SU-DHL-6 (cell line): ENCODE data around the gene LETM1.

Experiments
- H2AFZ ChIP-seq: fragments of 200-600 bp; sonication (generic); 2 replicates; pipeline ENCODE4 v1.6.1; 2014; ENCODE audit warnings: low read depth, mild to moderate bottlenecking, moderate library complexity, mixed read lengths, antibody characterized with exemption, low read length; ENCODE audit not compliant: severe bottlenecking
- H3F3A ChIP-seq: fragments of 200-600 bp; shearing (Covaris generic); 2 replicates; pipeline ENCODE4 v1.6.0; 2016; ENCODE audit warnings: antibody characterized with exemption, mild to moderate bottlenecking; ENCODE audit not compliant: insufficient read depth
- H3K27ac ChIP-seq: fragments of 200-600 bp; sonication (generic); 2 replicates; pipeline ENCODE4 v1.5.1; 2016; ENCODE audit warnings: low read depth, mild to moderate bottlenecking, low read length, moderate library complexity, mixed read lengths
- H3K27me3 ChIP-seq: fragments of 200-600 bp; sonication (generic), shearing (Covaris generic); 2 replicates; pipeline ENCODE4 v1.6.0; 2014; ENCODE audit warnings: mild to moderate bottlenecking, low read length
- H3K36me3 ChIP-seq: fragments of 200-600 bp; sonication (generic); 2 replicates; pipeline ENCODE4 v1.6.1; 2014; ENCODE audit warnings: mild to moderate bottlenecking, low read length, mixed read lengths
- H3K4me2 ChIP-seq: fragments of 300-600, 200-600 bp; shearing (Covaris generic), sonication (generic); 2 replicates; pipeline ENCODE4 v1.6.0; 2014; ENCODE audit warnings: low read length, low read depth, mild to moderate bottlenecking; ENCODE audit not compliant: poor library complexity, severe bottlenecking
- H3K4me3 ChIP-seq: fragments of 200-600 bp; sonication (generic); 2 replicates; pipeline ENCODE4 v1.5.1; 2014; ENCODE audit warnings: antibody characterized with exemption, low read length, mild to moderate bottlenecking, mixed read lengths; ENCODE audit not compliant: insufficient read depth, poor library complexity, severe bottlenecking
- H3K79me2 ChIP-seq: fragments of 200-600 bp; sonication (generic); 2 replicates; pipeline ENCODE4 v1.6.1; 2014; ENCODE audit warnings: mild to moderate bottlenecking, low read length, moderate library complexity; ENCODE audit not compliant: insufficient read depth
- H3K9ac ChIP-seq: fragments of 200-600 bp; sonication (generic); 2 replicates; pipeline ENCODE4 v1.7.0; 2014; ENCODE audit warnings: mild to moderate bottlenecking, low read length
- H3K9me2 ChIP-seq: fragments of 200-600 bp; sonication (generic); replicated peaks from 2 replicates; pipeline ENCODE4 v1.6.1; 2014; ENCODE audit warnings: low read length; ENCODE audit not compliant: insufficient read depth
- H3K9me3 ChIP-seq: fragments of 200-600 bp; sonication (generic); 2 replicates; pipeline ENCODE4 v1.6.1; 2014; ENCODE audit warnings: low read length, mixed read lengths; ENCODE audit not compliant: insufficient read depth
- H4K20me1 ChIP-seq: fragments of 200-600 bp; sonication (generic); 2 replicates; pipeline ENCODE4 v1.6.1; 2014; ENCODE audit warnings: low read depth, mild to moderate bottlenecking, antibody characterized with exemption, low read length, moderate library complexity, mixed read lengths
- CTCF ChIP-seq: fragments of 200-600 bp; sonication (generic); IDR thresholded peaks from one replicate; pipeline ENCODE4 v1.5.1; 2017; ENCODE audit warnings: antibody characterized with exemption, mild to moderate bottlenecking, low read length, moderate library complexity; ENCODE audit not compliant: insufficient read depth, poor library complexity, severe bottlenecking
- EZH2phosphoT487 ChIP-seq: fragments of 200-600 bp; sonication (generic), shearing (Covaris generic); conservative IDR thresholded peaks from 2 replicates; pipeline ENCODE4 v1.6.1; 2018; ENCODE audit warnings: mild to moderate bottlenecking, antibody characterized with exemption, low read length, moderate library complexity, mixed read lengths

LETM1 gene

GRCh38 chr4:1804638-1805492 is 51.1 kb downstream of the LETM1 start:
- Histone ChIP-seq H3K27me3 (no peaks in the 10 kb centered on the region), H3K9me3 (no peaks in the 10 kb centered on the region), H3K4me2 (no peak overlapping the region), H3K79me2 (no peaks in the 10 kb centered on the region), H3K27ac (no peak overlapping the region), H3K9me2 (no peaks in the 10 kb centered on the region), H2AFZ (no peak overlapping the region), H3F3A (no peaks in the 10 kb centered on the region), H3K36me3 (no peaks in the 10 kb centered on the region), H4K20me1 (no peaks in the 10 kb centered on the region), H3K4me3 (no peak overlapping the region), H3K9ac (no peak overlapping the region)
- TF ChIP-seq EZH2phosphoT487 = no peak
- no peak for TF ChIP-seq CTCF

GRCh38 chr4:1803523-1804423 is 52.2 kb downstream of the LETM1 start:
- H3K9me3 ChIP-seq = no peaks in the 10 kb centered on the region
- H3K27ac ChIP-seq = no peak overlapping the region
- no peaks in the 10 kb centered on the region for H3K27me3 ChIP-seq
- no peaks in the 10 kb centered on the region for H4K20me1 ChIP-seq
- no peaks in the 10 kb centered on the region for H3K9me2 ChIP-seq
- no peak for TF ChIP-seq CTCF
- no peak for TF ChIP-seq EZH2phosphoT487
- no peaks in the 10 kb centered on the region for H3K79me2 ChIP-seq
- no peaks in the 10 kb centered on the region for H3K36me3 ChIP-seq
- H2AFZ ChIP-seq = no peak overlapping the region
- no peak overlapping the region for H3K4me3 ChIP-seq
- H3K4me2 ChIP-seq = no peak overlapping the region
- H3K9ac ChIP-seq = no peak overlapping the region
- no peaks in the 10 kb centered on the region for H3F3A ChIP-seq

- no peak overlapping the region for H3K9ac ChIP-seq
- no peaks in the 10 kb centered on the region for H3K79me2 ChIP-seq
- TF ChIP-seq CTCF = no peak
- no peak for TF ChIP-seq EZH2phosphoT487
- H3K9me3 ChIP-seq = no peaks in the 10 kb centered on the region
- H3K27me3 ChIP-seq = no peaks in the 10 kb centered on the region
- H3K27ac ChIP-seq = no peak overlapping the region
- no peak overlapping the region for H3K4me3 ChIP-seq
- H3K4me2 ChIP-seq = no peak overlapping the region
- no peak overlapping the region for H2AFZ ChIP-seq
- no peaks in the 10 kb centered on the region for H4K20me1 ChIP-seq
- no peaks in the 10 kb centered on the region for H3F3A ChIP-seq
- no peaks in the 10 kb centered on the region for H3K9me2 ChIP-seq
- no peaks in the 10 kb centered on the region for H3K36me3 ChIP-seq
Observed at GRCh38 chr4:1802720-1803522, 53.0 kb downstream of the LETM1 start.
